ENCODE results near the gene CFAP74. TPM values are rescaled to one million over a fixed set of nuclear protein-coding genes. Genes with fewer than 3 reads are reported as not detected.

CFAP74 gene
- total and polyA plus RNA-seq, 2 of the 13 experiments (the other 11 are each of a cell fraction or from before 2014, with no cell fraction given): 0.27 to 0.62 TPM

GRCh38 chr1:1943834-1944570, 59.6 kb downstream of the CFAP74 start (continued):
- TF ChIP-seq ZNF557 (CRISPR knock-in tag; IDR thresholded peaks at IDR 0.05) (no peak), MATR3 (CRISPR knock-in tag; IDR thresholded peaks at IDR 0.05) (no peak), RXRA (CRISPR knock-in tag; IDR thresholded peaks at IDR 0.05) (peak; percentile 75), ATF5 (CRISPR knock-in tag; IDR thresholded peaks at IDR 0.05; ENCODE audit: low read depth) (no peak), TOPORS (CRISPR knock-in tag; IDR thresholded peaks at IDR 0.05) (no peak), ZNF749 (CRISPR knock-in tag; IDR thresholded peaks at IDR 0.05; ENCODE audit: borderline replicate concordance) (0 out of 2 replicates have a peak, but pooled peaks have one; percentile 35), NR1H2 (CRISPR knock-in tag; IDR thresholded peaks at IDR 0.05; ENCODE audit: borderline replicate concordance, low read depth) (no peak; the same call in 1 of the 2 replicates), KDM4B (CRISPR knock-in tag; IDR thresholded peaks at IDR 0.05) (0 out of 2 replicates have a peak, but pooled peaks have one; percentile 49), AHR (CRISPR knock-in tag; IDR thresholded peaks at IDR 0.05) (peak; percentile 51; the same call in 1 of the 2 replicates), KAT2B (IDR thresholded peaks at IDR 0.05; ENCODE audit: borderline replicate concordance, low read depth, low read length) (no peak), FIP1L1 (IDR thresholded peaks at IDR 0.05; ENCODE audit: borderline replicate concordance, insufficient read depth, low read depth, low read length) (no peak), ZNF34 (CRISPR knock-in tag; IDR thresholded peaks at IDR 0.05; ENCODE audit: borderline replicate concordance) (no peak), MED8 (CRISPR knock-in tag; IDR thresholded peaks at IDR 0.05; ENCODE audit: insufficient replicate concordance) (peak; percentile 52), JARID2 (CRISPR knock-in tag; IDR thresholded peaks at IDR 0.05; ENCODE audit: insufficient replicate concordance) (peak; percentile 84), JUNB (CRISPR knock-in tag; IDR thresholded peaks at IDR 0.05; ENCODE audit: borderline replicate concordance) (no peak), ZNF562 (CRISPR knock-in tag; IDR thresholded peaks at IDR 0.05; ENCODE audit: borderline replicate concordance) (no peak), KLF12 (CRISPR knock-in tag; IDR thresholded peaks at IDR 0.05; ENCODE audit: borderline replicate concordance) (no peak), ZNF142 (CRISPR knock-in tag; IDR thresholded peaks at IDR 0.05) (no peak), PITX1 (CRISPR knock-in tag; IDR thresholded peaks at IDR 0.05) (no peak; the same call in 1 of the 2 replicates), ZNF430 (CRISPR knock-in tag; IDR thresholded peaks at IDR 0.05) (no peak), SMAD1 (CRISPR knock-in tag; IDR thresholded peaks at IDR 0.05; ENCODE audit: borderline replicate concordance, low read depth) (peak; percentile 46; the same call in 1 of the 2 replicates)
- TF ChIP-seq, protein P1, sequence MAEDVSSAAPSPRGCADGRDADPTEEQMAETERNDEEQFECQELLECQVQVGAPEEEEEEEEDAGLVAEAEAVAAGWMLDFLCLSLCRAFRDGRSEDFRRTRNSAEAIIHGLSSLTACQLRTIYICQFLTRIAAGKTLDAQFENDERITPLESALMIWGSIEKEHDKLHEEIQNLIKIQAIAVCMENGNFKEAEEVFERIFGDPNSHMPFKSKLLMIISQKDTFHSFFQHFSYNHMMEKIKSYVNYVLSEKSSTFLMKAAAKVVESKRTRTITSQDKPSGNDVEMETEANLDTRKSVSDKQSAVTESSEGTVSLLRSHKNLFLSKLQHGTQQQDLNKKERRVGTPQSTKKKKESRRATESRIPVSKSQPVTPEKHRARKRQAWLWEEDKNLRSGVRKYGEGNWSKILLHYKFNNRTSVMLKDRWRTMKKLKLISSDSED (CRISPR knock-in tag; IDR thresholded peaks at IDR 0.05): 0 out of 2 replicates have a peak, but pooled peaks have one; percentile 5

Measured in HepG2 (cell line).